H1 (cell line): ENCODE measurements around the gene CELF4. TPM values are rescaled to one million over a fixed set of nuclear protein-coding genes. Genes with fewer than 3 reads are reported as not detected.

Experiments
- CTCF ChIA-PET: fragments of 300-600 bp; sonication (Branson Sonifier 250); formaldehyde crosslinking; loops from one replicate; lab custom pipeline; 2021; ENCODE audit not compliant: partially characterized antibody; lab: Charles Lee
- POLR2A ChIA-PET: fragments of 300-600 bp; sonication (Branson Sonifier 250); formaldehyde crosslinking; loops from one replicate; lab custom pipeline; 2021; ENCODE audit warnings: inconsistent platforms; ENCODE audit not compliant: partially characterized antibody; lab: Charles Lee
- DNase-seq, 2 experiments: peaks; one replicate each; pipeline versions ENCODE4 v3.0.0 to v3.0.0-alpha.2; 2010 to 2022; ENCODE audit warnings: low spot score in 2 of 2, low read depth in 1 of 2, mixed read lengths in 1 of 2
- FAIRE-seq: peaks from 2 replicates; lab custom pipeline; 2011; peaks lifted over from hg19 to GRCh38; lab: Jason Lieb, UNC
- H2AFZ ChIP-seq: 2 replicates; pipeline ENCODE4 v1.8.1; 2012; ENCODE audit warnings: low read length, inconsistent platforms
- H2AK5ac ChIP-seq: 2 replicates; pipeline ENCODE4 v1.6.1; 2013; ENCODE audit warnings: low read depth, low read length
- H2BK120ac ChIP-seq: replicated peaks from 2 replicates; pipeline ENCODE3; 2013; ENCODE audit warnings: low read depth, low read length, inconsistent platforms
- H2BK12ac ChIP-seq: 2 replicates; pipeline ENCODE4 v1.6.1; 2013; ENCODE audit warnings: low read depth, low read length
- H2BK15ac ChIP-seq: 2 replicates; pipeline ENCODE4 v1.6.1; 2013; ENCODE audit warnings: low read length
- H2BK20ac ChIP-seq: 2 replicates; pipeline ENCODE4 v1.6.1; 2013; ENCODE audit warnings: low read length
- H2BK5ac ChIP-seq: 2 replicates; pipeline ENCODE4 v1.6.1; 2013; ENCODE audit warnings: low read depth, low read length
- H3K14ac ChIP-seq: 2 replicates; pipeline ENCODE4 v1.6.1; 2013; ENCODE audit warnings: inconsistent platforms; ENCODE audit not compliant: insufficient read length
- H3K18ac ChIP-seq: 2 replicates; pipeline ENCODE4 v1.6.1; 2013; ENCODE audit warnings: low read length; ENCODE audit errors: extremely low read depth
- H3K23ac ChIP-seq: 2 replicates; pipeline ENCODE4 v1.6.1; 2013; ENCODE audit warnings: inconsistent platforms; ENCODE audit not compliant: insufficient read length
- H3K23me2 ChIP-seq: 2 replicates; pipeline ENCODE4 v1.6.1; 2013; ENCODE audit warnings: low read depth, low read length
- H3K27ac ChIP-seq: 2 replicates; pipeline ENCODE4 v1.6.1; 2011; ENCODE audit warnings: low read depth, low read length, inconsistent platforms
- H3K27me3 ChIP-seq, 4 experiments: replicated peaks in 1 of 4; 1 replicate in 1 of 4; 2 replicates in 3 of 4; pipeline versions ENCODE4 v1.6.1 to v1.8.1; 2011 to 2013; ENCODE audit warnings: low read length in 3 of 4, mild to moderate bottlenecking in 3 of 4, inconsistent platforms in 2 of 4, mixed read lengths in 2 of 4, moderate library complexity in 1 of 4; ENCODE audit not compliant: control insufficient read depth in 3 of 4, insufficient read depth in 3 of 4; ENCODE audit errors: extremely low read depth in 1 of 4
- H3K36me3 ChIP-seq, 4 experiments: 2 replicates each; pipeline versions ENCODE4 v1.6.1 to v1.8.1; 2011 to 2013; ENCODE audit warnings: mild to moderate bottlenecking in 4 of 4, low read length in 3 of 4, moderate library complexity in 2 of 4, control low read depth in 1 of 4, inconsistent platforms in 1 of 4; ENCODE audit not compliant: insufficient read depth in 4 of 4, control insufficient read depth in 2 of 4
- H3K4ac ChIP-seq: replicated peaks from 2 replicates; pipeline ENCODE3; 2013; ENCODE audit warnings: low read length, low read depth, mixed read lengths, inconsistent platforms; ENCODE audit not compliant: insufficient read length
- H3K4me1 ChIP-seq, 4 experiments: replicated peaks in 1 of 4; 1 replicate in 1 of 4; 2 replicates in 3 of 4; pipeline versions ENCODE4 v1.6.1 to v1.8.1; 2011 to 2013; ENCODE audit warnings: low read length in 3 of 4, inconsistent platforms in 2 of 4, mixed read lengths in 1 of 4; ENCODE audit not compliant: insufficient read depth in 4 of 4, control insufficient read depth in 3 of 4
- H3K4me2 ChIP-seq, 2 experiments: 2 replicates each; pipeline versions ENCODE4 v1.6.1 to v1.8.1; 2011 to 2013; ENCODE audit warnings: low read depth in 2 of 2, low read length in 2 of 2, control low read depth in 1 of 2, inconsistent platforms in 1 of 2, mild to moderate bottlenecking in 1 of 2; ENCODE audit not compliant: insufficient read depth in 1 of 2
- H3K4me3 ChIP-seq, 4 experiments: fragments of 200-600, 300-600 bp in 1 of 4; sonication (generic), shearing (Covaris generic), sonication (Bioruptor Twin) in 1 of 4; 2 replicates each; pipeline versions ENCODE4 v1.5.1 to v1.8.1; 2011 to 2016; ENCODE audit warnings: low read length in 4 of 4, low read depth in 3 of 4, control low read depth in 2 of 4, inconsistent platforms in 2 of 4, mild to moderate bottlenecking in 2 of 4, mixed read lengths in 1 of 4, moderate library complexity in 1 of 4; ENCODE audit not compliant: insufficient read depth in 2 of 4; ENCODE audit errors: extremely low read depth in 1 of 4
- H3K56ac ChIP-seq: replicated peaks from 2 replicates; pipeline ENCODE3; 2013; ENCODE audit warnings: low read depth, mild to moderate bottlenecking, mixed read lengths, low read length, inconsistent platforms; ENCODE audit not compliant: insufficient read length
- H3K79me1 ChIP-seq: 2 replicates; pipeline ENCODE4 v1.6.1; 2013; ENCODE audit warnings: low read depth, low read length, control low read depth
- H3K79me2 ChIP-seq, 2 experiments: 2 replicates each; pipeline versions ENCODE4 v1.6.1 to v1.8.1; 2012 to 2013; ENCODE audit warnings: low read length in 2 of 2, mild to moderate bottlenecking in 2 of 2, inconsistent platforms in 1 of 2; ENCODE audit not compliant: insufficient read depth in 2 of 2, control insufficient read depth in 1 of 2
- H3K9ac ChIP-seq, 4 experiments: replicated peaks in 1 of 4; 1 replicate in 1 of 4; 2 replicates in 3 of 4; pipeline versions ENCODE4 v1.6.1 to v1.8.1; 2011 to 2013; ENCODE audit warnings: low read depth in 3 of 4, low read length in 3 of 4, control low read depth in 2 of 4, mild to moderate bottlenecking in 2 of 4, moderate library complexity in 2 of 4, inconsistent platforms in 1 of 4; ENCODE audit errors: extremely low read depth in 1 of 4
- H3K9me3 ChIP-seq, 2 experiments: 2 replicates each; pipeline versions ENCODE4 v1.6.1 to v1.8.1; 2012 to 2013; ENCODE audit warnings: mild to moderate bottlenecking in 2 of 2, moderate library complexity in 2 of 2, control low read depth in 1 of 2, inconsistent platforms in 1 of 2, low read depth in 1 of 2, low read length in 1 of 2, mixed read lengths in 1 of 2; ENCODE audit not compliant: insufficient read depth in 2 of 2
- H4K20me1 ChIP-seq, 2 experiments: replicated peaks in 1 of 2; 2 replicates each; pipeline versions ENCODE3 to v1.8.1; 2011 to 2013; ENCODE audit warnings: inconsistent platforms in 2 of 2, low read length in 2 of 2, mild to moderate bottlenecking in 1 of 2; ENCODE audit not compliant: insufficient read depth in 2 of 2, control insufficient read depth in 1 of 2
- H4K5ac ChIP-seq: 2 replicates; pipeline ENCODE4 v1.6.1; 2013; ENCODE audit warnings: low read length, low read depth, mixed read lengths, inconsistent platforms; ENCODE audit not compliant: insufficient read length
- H4K8ac ChIP-seq: 2 replicates; pipeline ENCODE4 v1.8.0; 2013; ENCODE audit warnings: mild to moderate bottlenecking, moderate library complexity, low read length, inconsistent platforms; ENCODE audit not compliant: insufficient read depth; ENCODE audit errors: extremely low read depth
- H4K91ac ChIP-seq: replicated peaks from 2 replicates; pipeline ENCODE3; 2013; ENCODE audit warnings: low read length, mixed read lengths, inconsistent platforms; ENCODE audit not compliant: insufficient read length
- ASH2L ChIP-seq: fragments of 200-600, 300-600 bp; sonication (generic); IDR thresholded peaks from one replicate; pipeline ENCODE4 v1.7.1; 2017; ENCODE audit warnings: low read length
- BACH1 ChIP-seq: IDR thresholded peaks from 2 replicates; pipeline ENCODE4 v1.6.1; 2012; ENCODE audit warnings: low read length, improper control_type of control experiment
- BRCA1 ChIP-seq: IDR thresholded peaks from 2 replicates; pipeline ENCODE4 v1.6.1; 2012; ENCODE audit warnings: low read depth, low read length, improper control_type of control experiment
- CBX5 ChIP-seq: fragments of 300-800, 300-1000 bp; sonication (generic); IDR thresholded peaks from 2 replicates; pipeline ENCODE4 v1.7.1; 2016; ENCODE audit warnings: antibody characterized with exemption, low read length, low read depth
- CTBP2 ChIP-seq: IDR thresholded peaks from 2 replicates; pipeline ENCODE4 v1.7.0; 2011; ENCODE audit warnings: borderline replicate concordance, mild to moderate bottlenecking, moderate library complexity, mixed read lengths, low read length; ENCODE audit not compliant: insufficient read depth, insufficient read length
- EGR1 ChIP-seq: IDR thresholded peaks from 2 replicates; pipeline ENCODE4 v1.6.1; 2011; ENCODE audit warnings: low read depth, low read length, borderline replicate concordance
- GTF2F1 ChIP-seq: IDR thresholded peaks from 2 replicates; pipeline ENCODE4 v1.6.1; 2012; ENCODE audit warnings: low read depth, low read length, improper control_type of control experiment, borderline replicate concordance
- KDM1A ChIP-seq: fragments of 200-600, 300-600 bp; sonication (generic); IDR thresholded peaks from 2 replicates; pipeline ENCODE4 v1.7.1; 2016; ENCODE audit warnings: mild to moderate bottlenecking, low read length, borderline replicate concordance
- RAD21 ChIP-seq, 2 experiments: IDR thresholded peaks in 1 of 2; conservative IDR thresholded peaks in 1 of 2; 2 replicates each; pipeline ENCODE4 v1.6.1; 2011; ENCODE audit warnings: low read depth in 2 of 2, low read length in 2 of 2, improper control_type of control experiment in 1 of 2, inconsistent platforms in 1 of 2, mild to moderate bottlenecking in 1 of 2, moderate library complexity in 1 of 2
- RBBP5 ChIP-seq: IDR thresholded peaks from 2 replicates; pipeline ENCODE4 v1.7.1; 2012; ENCODE audit warnings: low read depth, mild to moderate bottlenecking, inconsistent platforms, low read length, moderate library complexity, borderline replicate concordance
- YY1 ChIP-seq: IDR thresholded peaks from 2 replicates; pipeline ENCODE4 v1.6.1; 2011; ENCODE audit warnings: low read depth, mild to moderate bottlenecking, low read length
- ZNF274 ChIP-seq: IDR thresholded peaks from 2 replicates; pipeline ENCODE4 v1.7.0; 2012; ENCODE audit warnings: low read length, borderline replicate concordance; ENCODE audit errors: extremely low read depth
- WGBS, 2 experiments: shearing (Covaris generic) in 1 of 2; methylation state at CpG; one replicate each; pipeline versions ENCODE4 v1.1.6 to v1.1.7; 2013 to 2015; ENCODE audit warnings: low lambda C conversion rate in 2 of 2, mixed read lengths in 2 of 2, inconsistent platforms in 1 of 2, low coverage in 1 of 2, missing lambda C conversion rate in 1 of 2; ENCODE audit not compliant: insufficient replicate concordance in 2 of 2, insufficient coverage in 1 of 2, insufficient read length in 1 of 2; ENCODE audit errors: extremely low coverage in 1 of 2, missing lambda C conversion rate in 1 of 2; 5-methylcytosine and 5-hydroxymethylcytosine counted together
- polyA plus RNA-seq, 7 experiments: library from polyadenylated mRNA; depleted of rRNA in 3 of 7; stranded (reverse) in 5 of 7; unstranded in 2 of 7; fragments of >200 nt in 5 of 7; fragments of 200-250 nt in 2 of 7; gene quantifications; 1 replicate in 5 of 7; 2 replicates in 1 of 7; 4 replicates in 1 of 7; pipeline versions ENCODE4 v1.2.1 to v1.2.3, GENCODE V29; 2011 to 2013; ENCODE audit warnings: missing spikeins in 2 of 7, mixed read lengths in 2 of 7
- total RNA-seq: library from RNA; stranded (reverse); fragmentation: NEBNext Ultra II Directional; extraction: Animal tissue kit (Norgen Biotek cat#: 25700); gene quantifications from 2 replicates; pipeline ENCODE4 v1.2.1, GENCODE V29; 2021
- TF ChIP-seq, protein P1 (sequence below): IDR thresholded peaks from 2 replicates; pipeline ENCODE4 v1.6.1; 2012; ENCODE audit warnings: inconsistent platforms

Gene CELF4
- total and polyA plus RNA-seq, 2 of the 8 experiments (the other 6 are each of a cell fraction or from before 2014, with no cell fraction given), result 1.6 to 3.4 TPM

GRCh38 chr18:37529296-37529695 is 36.3 kb downstream of the CELF4 start:
- Histone ChIP-seq H2BK5ac (no peak overlapping the region), H3K4ac (no peak overlapping the region), H2AK5ac (0 out of 2 replicates have a peak overlapping the region, but pooled peaks have one; percentile 32), H2BK15ac (peak overlapping the region; percentile 83), H3K27me3 (peaks cover under 1 to 9% (median 4%) of the 10 kb centered on the region in 4 experiments), H3K79me1 (no peaks in the 10 kb centered on the region), H3K4me1 (peaks cover 8 to 13% (median 8%) of the 10 kb centered on the region in 4 experiments), H3K36me3 (no peaks in the 10 kb centered on the region), H3K27ac (no peak overlapping the region), H2AFZ (no peak overlapping the region), H2BK120ac (no peak overlapping the region), H3K4me2 (no peak overlapping the region), H3K56ac (no peak overlapping the region), H3K9ac (no peak overlapping the region), H3K79me2 (no peaks in the 10 kb centered on the region), H4K8ac (no peak overlapping the region), H3K23me2 (peaks cover 9% of the 10 kb centered on the region; the same call in 1 of the 2 replicates), H4K91ac (no peak overlapping the region), H3K14ac (no peak overlapping the region), H2BK12ac (no peak overlapping the region), H4K5ac (no peak overlapping the region), H3K4me3 (no peak overlapping the region), H3K9me3 (no peaks in the 10 kb centered on the region), H4K20me1 (no peaks in the 10 kb centered on the region), H3K23ac (no peak overlapping the region), H2BK20ac (no peak overlapping the region), H3K18ac (no peak overlapping the region)
- 95% methylated on average over 6 of the region's 6 CpGs; no CpG with 5 or more reads in 1 of the 2 experiments for WGBS, 2 experiments
- FAIRE-seq (no peak), DNase-seq (no peak)
- CTCF ChIA-PET, result interaction anchor here (0.7 to 5.7 kb wide), 8 partner anchors 10 to 163 kb away, joined by 3 to 34 read pairs (median 3); no protein-coding TSS in a partner anchor
- POLR2A ChIA-PET, result interaction anchor here (0.6 to 1.5 kb wide), 2 partner anchors 8 to 44 kb away, joined by 3 read pairs; no protein-coding TSS in a partner anchor
- TF ChIP-seq RAD21 (IDR thresholded peaks at IDR 0.05 in 1 of 2, conservative IDR thresholded peaks at IDR 0.05 in 1 of 2; ENCODE audit: low read depth in 2 of 2, low read length in 2 of 2), result no peak
- TF ChIP-seq GTF2F1, result no peak
- no peak for TF ChIP-seq CTBP2
- no peak for TF ChIP-seq ZNF274
- no peak for TF ChIP-seq YY1
- TF ChIP-seq CBX5, result no peak
- TF ChIP-seq, protein P1, sequence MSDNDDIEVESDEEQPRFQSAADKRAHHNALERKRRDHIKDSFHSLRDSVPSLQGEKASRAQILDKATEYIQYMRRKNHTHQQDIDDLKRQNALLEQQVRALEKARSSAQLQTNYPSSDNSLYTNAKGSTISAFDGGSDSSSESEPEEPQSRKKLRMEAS, result no peak
- no peak for TF ChIP-seq ASH2L
- TF ChIP-seq BRCA1, result no peak
- no peak for TF ChIP-seq EGR1
- TF ChIP-seq KDM1A, result no peak
- no peak for TF ChIP-seq RBBP5
- TF ChIP-seq BACH1, result no peak
